NCI-H1436 (cell line): Measurements from ENCODE around the gene XCL1.
A peak's percentile ranks its signal among the peaks of the same experiment; 100 is the strongest.
"Not testable (repeated sequence)": the region's sequence is repeated elsewhere in the genome, so short reads cannot be mapped to it uniquely, and the experiment has no call there.

Source experiments
- DNase-seq: peaks from one replicate; lab custom pipeline; 2025; lab: John Stamatoyannopoulos, UW

Gene XCL1

GRCh38 chr1:168567568-168567967 lies 8.8 kb upstream of the XCL1 start:
- no peak for DNase-seq

GRCh38 chr1:168568346-168568745 lies 8.1 kb upstream of the XCL1 start:
- no peak for DNase-seq

GRCh38 chr1:168570652-168571051 lies 5.8 kb upstream of the XCL1 start:
- DNase-seq: no peak

GRCh38 chr1:168572633-168573032 lies 3.8 kb upstream of the XCL1 start:
- DNase-seq: no peak

GRCh38 chr1:168574234-168574633 lies 2.2 kb upstream of the XCL1 start:
- DNase-seq: not testable (repeated sequence)

- not testable (repeated sequence) for DNase-seq
Measured at GRCh38 chr1:168578531-168579185, 2.3 kb downstream of the XCL1 start.

GRCh38 chr1:168580290-168580689 lies 3.9 kb downstream of the XCL1 start:
- not testable (repeated sequence) for DNase-seq

GRCh38 chr1:168580991-168581390 lies 4.6 kb downstream of the XCL1 start:
- not testable (repeated sequence) for DNase-seq

- DNase-seq: no peak
Measured at GRCh38 chr1:168581817-168582572, 5.6 kb downstream of the XCL1 start.

GRCh38 chr1:168582688-168583336 lies 6.4 kb downstream of the XCL1 start:
- no peak for DNase-seq

- DNase-seq: no peak
Measured at GRCh38 chr1:168583571-168583970, 7.2 kb downstream of the XCL1 start.

- DNase-seq: no peak
Measured at GRCh38 chr1:168585191-168585590, 8.8 kb downstream of the XCL1 start.

- DNase-seq: no peak
Measured at GRCh38 chr1:168585937-168586336, 9.5 kb downstream of the XCL1 start.

GRCh38 chr1:168589167-168589566 lies 12.8 kb downstream of the XCL1 start:
- DNase-seq: no peak

- DNase-seq: no peak
Measured at GRCh38 chr1:168591066-168591465, 14.7 kb downstream of the XCL1 start.

- no peak for DNase-seq
Measured at GRCh38 chr1:168591641-168592250, 15.3 kb downstream of the XCL1 start.

- DNase-seq: not testable (repeated sequence)
Measured at GRCh38 chr1:168595403-168595802, 19.0 kb downstream of the XCL1 start.

- no peak for DNase-seq
Measured at GRCh38 chr1:168598125-168598524, 21.7 kb downstream of the XCL1 start.

GRCh38 chr1:168598892-168599291 lies 22.5 kb downstream of the XCL1 start:
- DNase-seq: no peak

- no peak for DNase-seq
Measured at GRCh38 chr1:168599641-168600040, 23.2 kb downstream of the XCL1 start.

- no peak for DNase-seq
Measured at GRCh38 chr1:168601051-168601450, 24.6 kb downstream of the XCL1 start.

GRCh38 chr1:168603501-168604110 lies 27.2 kb downstream of the XCL1 start:
- peak; percentile 66 for DNase-seq
